GM23338 (cell line): ENCODE data around the gene MYORG. TPM values are rescaled to one million over a fixed set of nuclear protein-coding genes. Genes with fewer than 3 reads are reported as not detected.

ENCODE experiments used
- ATAC-seq: fragments of 200-7000 bp; cut with Tn5 transposase; 3 replicates; pipeline ENCODE4 v1.9.1; 2020
- DNase-seq: peaks from one replicate; pipeline ENCODE4 v3.0.0-alpha.2; 2015; ENCODE audit warnings: low spot score
- H2AFZ ChIP-seq: fragments of 200-600 bp; sonication (generic); 2 replicates; pipeline ENCODE4 v1.8.0; 2016; ENCODE audit warnings: antibody characterized with exemption, mild to moderate bottlenecking, moderate library complexity
- H3F3A ChIP-seq: fragments of 200-600 bp; sonication (generic); replicated peaks from 2 replicates; pipeline ENCODE4 v1.8.0; 2017; ENCODE audit warnings: antibody characterized with exemption, mixed run types, low read depth
- H3K27ac ChIP-seq: fragments of 200-600 bp; sonication (generic); 2 replicates; pipeline ENCODE4 v1.6.1; 2016; ENCODE audit warnings: low read depth
- H3K27me3 ChIP-seq: fragments of 200-600 bp; sonication (generic); 2 replicates; pipeline ENCODE4 v1.8.0; 2016; ENCODE audit warnings: mild to moderate bottlenecking, mixed run types, moderate library complexity; ENCODE audit not compliant: insufficient read depth
- H3K36me3 ChIP-seq: fragments of 200-600 bp; sonication (generic); 2 replicates; pipeline ENCODE4 v1.8.0; 2016; ENCODE audit warnings: mild to moderate bottlenecking; ENCODE audit not compliant: insufficient read depth
- H3K4me1 ChIP-seq: fragments of 200-600 bp; sonication (generic); 2 replicates; pipeline ENCODE4 v1.8.0; 2016; ENCODE audit warnings: mild to moderate bottlenecking, moderate library complexity; ENCODE audit not compliant: insufficient read depth
- H3K4me2 ChIP-seq: fragments of 200-600 bp; sonication (generic); 2 replicates; pipeline ENCODE4 v1.7.1; 2017; ENCODE audit warnings: mixed run types
- H3K4me3 ChIP-seq: fragments of 200-600 bp; sonication (generic); 2 replicates; pipeline ENCODE4 v1.6.1; 2016; ENCODE audit warnings: mixed run types
- H3K79me2 ChIP-seq: fragments of 200-600 bp; sonication (generic); replicated peaks from 2 replicates; pipeline ENCODE4 v1.8.0; 2017; ENCODE audit warnings: mild to moderate bottlenecking; ENCODE audit not compliant: insufficient read depth
- H3K9me2 ChIP-seq: fragments of 200-600 bp; sonication (generic); 2 replicates; pipeline ENCODE4 v1.8.0; 2017; ENCODE audit not compliant: insufficient read depth
- H4K20me1 ChIP-seq: fragments of 200-600 bp; sonication (generic); replicated peaks from 2 replicates; pipeline ENCODE4 v1.8.0; 2017; ENCODE audit warnings: mild to moderate bottlenecking; ENCODE audit not compliant: insufficient read depth
- H3K27ac Mint-ChIP-seq: 2 replicates; pipeline ENCODE4 v1.8.0; 2020; ENCODE audit warnings: inconsistent platforms, mild to moderate bottlenecking, moderate library complexity, mixed read lengths
- H3K27me3 Mint-ChIP-seq: 3 replicates; pipeline ENCODE4 v1.8.0; 2022; ENCODE audit warnings: low read depth, mild to moderate bottlenecking, moderate library complexity, mixed read lengths, inconsistent platforms; ENCODE audit not compliant: insufficient read depth, poor library complexity
- H3K36me3 Mint-ChIP-seq: 3 replicates; pipeline ENCODE4 v1.8.0; 2021; ENCODE audit warnings: low read depth, mild to moderate bottlenecking, inconsistent platforms, moderate library complexity, mixed read lengths
- H3K4me1 Mint-ChIP-seq: 3 replicates; pipeline ENCODE4 v1.8.0; 2020; ENCODE audit warnings: mild to moderate bottlenecking, inconsistent platforms, mixed read lengths
- H3K4me3 Mint-ChIP-seq: 3 replicates; pipeline ENCODE4 v1.8.0; 2021; ENCODE audit warnings: moderate library complexity, mild to moderate bottlenecking, inconsistent platforms, mixed read lengths
- H3K9me3 Mint-ChIP-seq: 3 replicates; pipeline ENCODE4 v1.8.0; 2020; ENCODE audit warnings: moderate library complexity, mild to moderate bottlenecking, inconsistent platforms, mixed read lengths
- ETS1 ChIP-seq: IDR thresholded peaks from 2 replicates; pipeline ENCODE4 v1.6.1; 2016; ENCODE audit warnings: antibody characterized with exemption
- EZH2 ChIP-seq: fragments of 200-600 bp; sonication (generic); IDR thresholded peaks from one replicate; pipeline ENCODE4 v1.8.0; 2017; ENCODE audit warnings: antibody characterized with exemption, mild to moderate bottlenecking, low read depth; ENCODE audit not compliant: unreplicated experiment
- EZH2phosphoT487 ChIP-seq: fragments of 200-600 bp; sonication (generic); IDR thresholded peaks from one replicate; pipeline ENCODE4 v1.8.1; 2018; ENCODE audit warnings: antibody characterized with exemption; ENCODE audit not compliant: unreplicated experiment
- JUNB ChIP-seq: IDR thresholded peaks from one replicate; pipeline ENCODE4 v1.6.1; 2016; ENCODE audit warnings: antibody characterized with exemption; ENCODE audit not compliant: unreplicated experiment
- NANOG ChIP-seq: IDR thresholded peaks from 2 replicates; pipeline ENCODE4 v1.6.1; 2016; ENCODE audit warnings: antibody characterized with exemption, borderline replicate concordance
- POLR2AphosphoS5 ChIP-seq: IDR thresholded peaks from 2 replicates; pipeline ENCODE4 v1.6.1; 2016; ENCODE audit warnings: antibody characterized with exemption, low read depth
- STAT1 ChIP-seq: IDR thresholded peaks from one replicate; pipeline ENCODE4 v1.6.1; 2016; ENCODE audit warnings: antibody characterized with exemption; ENCODE audit not compliant: unreplicated experiment
- ZNF114 ChIP-seq: fragments of 250-450 bp; sonication (Bioruptor Pico); IDR thresholded peaks from 2 replicates; pipeline ENCODE4 v1.5.0; 2020; ENCODE audit warnings: mild to moderate bottlenecking, moderate library complexity
- ZNF462 ChIP-seq: fragments of 250-450 bp; sonication (Bioruptor Pico); IDR thresholded peaks from 2 replicates; pipeline ENCODE4 v1.5.0; 2020; ENCODE audit warnings: mild to moderate bottlenecking, moderate library complexity
- polyA plus RNA-seq: library from polyadenylated mRNA; unstranded; fragments of >200 nt; fragmentation: Nextera tagmentation; extraction: Ambion mirVana; gene quantifications from 2 replicates; pipeline ENCODE4 v1.2.1, GENCODE V29; 2016
- total RNA-seq: library from RNA; depleted of rRNA; stranded (reverse); fragments of >200 nt; shearing (Covaris generic); gene quantifications from 2 replicates; pipeline ENCODE4 v1.2.3, GENCODE V29; 2014
- TF ChIP-seq, protein P1 (sequence below), 2 experiments: fragments of 200-600 bp in 1 of 2; sonication (generic) in 1 of 2; conservative IDR thresholded peaks; 2 replicates each; pipeline versions ENCODE4 v1.5.1 to v1.6.1; 2016 to 2017; ENCODE audit warnings: antibody characterized with exemption in 2 of 2, low read depth in 2 of 2, mild to moderate bottlenecking in 2 of 2, moderate library complexity in 1 of 2

The MYORG gene
- total and polyA plus RNA-seq, 2 experiments from 2014 or later, result 1.5 to 7.3 TPM

- Histone ChIP-seq H3K4me3 (no peak overlapping the region), H3K79me2 (no peaks in the 10 kb centered on the region), H3K9me2 (no peaks in the 10 kb centered on the region), H2AFZ (no peak overlapping the region), H3K4me1 (no peaks in the 10 kb centered on the region), H3K36me3 (no peaks in the 10 kb centered on the region), H3K4me2 (no peak overlapping the region), H3K27ac (no peak overlapping the region), H3F3A (no peaks in the 10 kb centered on the region), H4K20me1 (0 out of 2 replicates have a peak, but pooled peaks cover 2% of the 10 kb centered on the region), H3K27me3 (no peaks in the 10 kb centered on the region)
- no peak overlapping the region for H3K4me3 Mint-ChIP-seq
- peak; percentile 81 for DNase-seq
- no peaks in the 10 kb centered on the region for H3K9me3 Mint-ChIP-seq
- peak; percentile 88 for ATAC-seq
- no peak for TF ChIP-seq ZNF462 (CRISPR knock-in tag)
- TF ChIP-seq, protein P1, sequence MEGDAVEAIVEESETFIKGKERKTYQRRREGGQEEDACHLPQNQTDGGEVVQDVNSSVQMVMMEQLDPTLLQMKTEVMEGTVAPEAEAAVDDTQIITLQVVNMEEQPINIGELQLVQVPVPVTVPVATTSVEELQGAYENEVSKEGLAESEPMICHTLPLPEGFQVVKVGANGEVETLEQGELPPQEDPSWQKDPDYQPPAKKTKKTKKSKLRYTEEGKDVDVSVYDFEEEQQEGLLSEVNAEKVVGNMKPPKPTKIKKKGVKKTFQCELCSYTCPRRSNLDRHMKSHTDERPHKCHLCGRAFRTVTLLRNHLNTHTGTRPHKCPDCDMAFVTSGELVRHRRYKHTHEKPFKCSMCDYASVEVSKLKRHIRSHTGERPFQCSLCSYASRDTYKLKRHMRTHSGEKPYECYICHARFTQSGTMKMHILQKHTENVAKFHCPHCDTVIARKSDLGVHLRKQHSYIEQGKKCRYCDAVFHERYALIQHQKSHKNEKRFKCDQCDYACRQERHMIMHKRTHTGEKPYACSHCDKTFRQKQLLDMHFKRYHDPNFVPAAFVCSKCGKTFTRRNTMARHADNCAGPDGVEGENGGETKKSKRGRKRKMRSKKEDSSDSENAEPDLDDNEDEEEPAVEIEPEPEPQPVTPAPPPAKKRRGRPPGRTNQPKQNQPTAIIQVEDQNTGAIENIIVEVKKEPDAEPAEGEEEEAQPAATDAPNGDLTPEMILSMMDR (conservative IDR thresholded peaks at IDR 0.05; ENCODE audit: low read depth in 2 of 2), result peak; percentile 61 to 68
- no peak overlapping the region for H3K27ac Mint-ChIP-seq
- peaks cover 3% of the 10 kb centered on the region for H3K27me3 Mint-ChIP-seq
- H3K36me3 Mint-ChIP-seq, result no peaks in the 10 kb centered on the region
- H3K4me1 Mint-ChIP-seq, result no peaks in the 10 kb centered on the region
Observed at GRCh38 chr9:34400275-34400674, 23.6 kb upstream of the MYORG start.

DNA sequence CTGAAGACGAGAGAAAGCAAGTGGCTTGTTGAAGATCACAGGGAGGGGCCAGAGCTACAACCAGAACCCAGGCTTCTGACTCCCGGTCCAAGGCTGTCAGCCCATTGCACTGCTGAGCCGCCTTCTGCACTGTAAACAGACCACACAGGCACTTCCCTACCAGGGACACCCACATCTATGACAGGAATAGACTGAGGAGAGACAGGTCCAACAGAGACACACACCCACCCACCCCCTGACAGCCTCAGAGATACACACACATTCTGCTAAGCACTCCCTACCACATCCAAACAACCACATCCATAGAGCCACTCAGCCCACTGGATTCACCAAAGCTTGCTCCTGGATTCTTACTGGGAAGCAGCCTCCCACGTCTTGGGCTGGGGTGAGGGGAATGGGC is 23.0 kb upstream of the MYORG start:
- Histone ChIP-seq H3K27me3 (no peaks in the 10 kb centered on the region), H3K79me2 (no peaks in the 10 kb centered on the region), H4K20me1 (0 out of 2 replicates have a peak, but pooled peaks cover 4% of the 10 kb centered on the region), H3K4me3 (no peak overlapping the region), H3K36me3 (no peaks in the 10 kb centered on the region), H3K9me2 (no peaks in the 10 kb centered on the region), H3K4me1 (no peaks in the 10 kb centered on the region), H2AFZ (no peak overlapping the region), H3K4me2 (no peak overlapping the region), H3K27ac (no peak overlapping the region), H3F3A (no peaks in the 10 kb centered on the region)
- Mint-ChIP-seq H3K4me3 (no peak overlapping the region), H3K27me3 (peaks cover 3% of the 10 kb centered on the region), H3K4me1 (no peaks in the 10 kb centered on the region), H3K9me3 (no peaks in the 10 kb centered on the region), H3K27ac (no peak overlapping the region), H3K36me3 (no peaks in the 10 kb centered on the region)
- no peak for DNase-seq
- ATAC-seq, result no peak
- TF ChIP-seq NANOG (no peak), POLR2AphosphoS5 (no peak), ETS1 (no peak), ZNF114 (CRISPR knock-in tag) (no peak), EZH2 (no peak), JUNB (no peak), STAT1 (no peak), EZH2phosphoT487 (no peak)
- TF ChIP-seq, protein P1 (conservative IDR thresholded peaks at IDR 0.05; ENCODE audit: low read depth in 2 of 2), result no peak
